Measurements from ENCODE around the gene ERBB2.

The ERBB2 gene

DNA sequence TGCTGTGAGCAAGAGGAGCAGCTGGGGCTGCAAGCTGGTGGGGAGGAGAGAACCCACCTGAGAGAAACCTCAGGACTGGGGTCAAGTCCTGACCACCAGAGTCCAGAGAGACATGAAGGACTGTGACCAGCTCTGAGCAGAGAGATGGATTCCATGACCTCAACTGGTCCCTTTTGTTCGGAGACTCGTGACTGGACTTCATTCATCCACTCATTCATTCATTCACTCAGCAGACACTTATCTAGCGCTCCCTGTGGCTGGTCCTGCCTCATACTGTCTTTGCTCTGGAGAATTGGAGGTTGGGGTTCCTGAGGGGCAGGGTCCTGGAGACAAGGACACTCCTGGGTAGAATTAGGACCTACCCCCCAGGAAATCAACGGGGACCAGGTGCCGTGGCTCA lies 4.0 kb downstream of the ERBB2 start:
- no peak for DNase-seq (ENCODE audit: extremely low read depth, low read depth)
- TF ChIP-seq, protein P1, sequence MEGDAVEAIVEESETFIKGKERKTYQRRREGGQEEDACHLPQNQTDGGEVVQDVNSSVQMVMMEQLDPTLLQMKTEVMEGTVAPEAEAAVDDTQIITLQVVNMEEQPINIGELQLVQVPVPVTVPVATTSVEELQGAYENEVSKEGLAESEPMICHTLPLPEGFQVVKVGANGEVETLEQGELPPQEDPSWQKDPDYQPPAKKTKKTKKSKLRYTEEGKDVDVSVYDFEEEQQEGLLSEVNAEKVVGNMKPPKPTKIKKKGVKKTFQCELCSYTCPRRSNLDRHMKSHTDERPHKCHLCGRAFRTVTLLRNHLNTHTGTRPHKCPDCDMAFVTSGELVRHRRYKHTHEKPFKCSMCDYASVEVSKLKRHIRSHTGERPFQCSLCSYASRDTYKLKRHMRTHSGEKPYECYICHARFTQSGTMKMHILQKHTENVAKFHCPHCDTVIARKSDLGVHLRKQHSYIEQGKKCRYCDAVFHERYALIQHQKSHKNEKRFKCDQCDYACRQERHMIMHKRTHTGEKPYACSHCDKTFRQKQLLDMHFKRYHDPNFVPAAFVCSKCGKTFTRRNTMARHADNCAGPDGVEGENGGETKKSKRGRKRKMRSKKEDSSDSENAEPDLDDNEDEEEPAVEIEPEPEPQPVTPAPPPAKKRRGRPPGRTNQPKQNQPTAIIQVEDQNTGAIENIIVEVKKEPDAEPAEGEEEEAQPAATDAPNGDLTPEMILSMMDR (IDR thresholded peaks at IDR 0.05; ENCODE audit: low read depth, low read length): no peak

DNA sequence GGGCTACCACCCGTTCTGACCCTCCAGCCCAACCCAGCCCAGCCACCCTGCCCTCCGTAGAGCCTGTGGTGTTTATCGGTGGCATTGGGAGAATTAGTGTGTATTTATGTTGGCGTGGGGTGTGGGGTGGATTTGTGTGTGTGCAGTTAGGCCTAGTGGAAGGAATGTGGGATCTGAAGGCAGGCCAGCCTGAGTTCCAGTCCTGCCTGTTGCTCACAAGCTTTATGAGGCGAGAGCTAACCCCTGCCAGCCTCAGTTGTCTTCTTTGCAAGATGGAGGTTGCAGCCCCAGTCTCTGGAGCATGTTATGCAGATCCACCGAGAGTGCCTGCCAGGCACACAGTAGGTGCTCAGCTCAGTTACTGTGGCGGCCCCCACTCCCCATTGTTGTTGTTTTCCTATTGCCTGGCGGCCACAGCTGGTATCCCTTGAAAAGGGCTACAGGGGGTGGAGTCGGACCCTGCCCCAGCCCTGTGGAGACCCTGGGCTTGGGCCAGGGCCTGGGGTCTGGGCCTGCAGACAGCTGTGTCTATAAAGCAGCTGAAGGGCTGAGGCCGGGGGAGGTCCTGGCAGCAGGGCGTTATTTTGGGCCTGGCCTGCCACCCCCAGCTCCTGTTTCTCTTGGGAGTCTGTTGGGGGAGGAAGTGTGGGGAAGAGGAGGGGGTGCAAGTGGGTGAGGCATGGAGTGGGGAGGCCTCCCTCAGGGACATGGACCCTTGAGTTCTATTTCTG lies 5.1 kb downstream of the ERBB2 start:
- TF ChIP-seq, protein P1 (IDR thresholded peaks at IDR 0.05; ENCODE audit: low read depth, low read length): peak; percentile 33
- peak; percentile 11 for DNase-seq (ENCODE audit: extremely low read depth, low read depth)

DNA sequence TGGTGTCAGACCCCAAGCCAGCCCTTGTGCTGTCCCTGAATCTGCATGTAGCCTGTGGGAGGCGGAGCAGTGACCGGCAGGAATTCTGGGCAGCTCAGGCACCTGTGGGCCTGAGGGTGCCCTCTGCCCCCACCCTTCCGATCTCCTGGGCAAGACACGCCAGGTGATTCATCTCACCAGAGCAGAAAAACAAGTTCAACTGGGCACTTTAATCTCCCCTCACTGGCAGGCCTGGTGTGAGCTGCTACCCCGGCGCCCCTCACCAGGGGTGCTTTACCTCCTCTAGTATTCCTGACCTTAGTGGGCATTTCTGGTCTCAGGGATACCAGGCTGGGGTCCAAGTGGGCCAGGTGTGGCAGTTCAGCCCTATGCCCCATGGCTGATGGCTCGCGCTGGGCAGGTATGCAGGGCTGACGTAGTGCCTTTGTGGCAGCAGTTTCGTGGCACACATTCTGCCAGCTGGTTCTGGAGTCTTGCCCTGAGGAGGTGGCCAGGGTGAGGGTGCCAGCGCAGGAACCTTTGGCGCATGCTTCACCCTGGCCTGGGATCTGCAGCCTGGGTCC lies 6.0 kb downstream of the ERBB2 start:
- no peak for DNase-seq (ENCODE audit: extremely low read depth, low read depth)
- TF ChIP-seq, protein P1 (IDR thresholded peaks at IDR 0.05; ENCODE audit: low read depth, low read length): no peak

DNA sequence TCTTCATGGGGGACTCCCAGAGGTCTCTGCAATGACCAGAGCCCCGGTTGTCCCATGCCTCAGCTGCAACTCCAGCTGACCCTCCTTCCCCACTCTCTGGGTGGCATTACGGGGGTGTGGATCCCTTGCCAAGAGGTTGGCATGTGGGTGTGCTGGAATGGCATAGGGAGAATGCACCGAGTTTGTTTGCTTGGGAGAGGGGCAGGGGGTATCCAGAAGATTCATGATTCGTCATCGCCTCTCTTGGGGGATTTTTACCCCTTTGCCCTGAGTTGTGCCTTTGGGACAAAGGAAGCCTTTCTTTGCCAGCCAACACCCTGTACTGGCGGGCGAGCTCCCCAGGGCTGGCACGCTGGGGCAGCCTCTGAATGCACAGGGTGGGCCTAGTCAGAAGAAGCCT lies 6.5 kb downstream of the ERBB2 start:
- DNase-seq (ENCODE audit: extremely low read depth, low read depth): no peak
- TF ChIP-seq, protein P1 (IDR thresholded peaks at IDR 0.05; ENCODE audit: low read depth, low read length): no peak

DNA sequence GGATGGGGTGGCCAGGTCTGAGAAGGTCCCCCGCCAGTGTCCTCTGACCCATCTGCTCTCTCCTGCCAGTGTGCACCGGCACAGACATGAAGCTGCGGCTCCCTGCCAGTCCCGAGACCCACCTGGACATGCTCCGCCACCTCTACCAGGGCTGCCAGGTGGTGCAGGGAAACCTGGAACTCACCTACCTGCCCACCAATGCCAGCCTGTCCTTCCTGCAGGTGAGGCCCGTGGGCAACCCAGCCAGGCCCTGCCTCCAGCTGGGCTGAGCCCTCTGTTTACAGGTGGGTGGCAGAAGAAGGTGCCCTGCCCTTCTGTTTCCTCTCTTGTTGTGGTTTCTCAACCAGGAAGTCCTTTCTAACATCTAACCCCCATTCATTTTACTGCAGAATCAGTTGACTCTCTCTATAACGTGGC lies 7.1 kb downstream of the ERBB2 start:
- TF ChIP-seq, protein P1 (IDR thresholded peaks at IDR 0.05; ENCODE audit: low read depth, low read length): no peak
- DNase-seq (ENCODE audit: extremely low read depth, low read depth): no peak

DNA sequence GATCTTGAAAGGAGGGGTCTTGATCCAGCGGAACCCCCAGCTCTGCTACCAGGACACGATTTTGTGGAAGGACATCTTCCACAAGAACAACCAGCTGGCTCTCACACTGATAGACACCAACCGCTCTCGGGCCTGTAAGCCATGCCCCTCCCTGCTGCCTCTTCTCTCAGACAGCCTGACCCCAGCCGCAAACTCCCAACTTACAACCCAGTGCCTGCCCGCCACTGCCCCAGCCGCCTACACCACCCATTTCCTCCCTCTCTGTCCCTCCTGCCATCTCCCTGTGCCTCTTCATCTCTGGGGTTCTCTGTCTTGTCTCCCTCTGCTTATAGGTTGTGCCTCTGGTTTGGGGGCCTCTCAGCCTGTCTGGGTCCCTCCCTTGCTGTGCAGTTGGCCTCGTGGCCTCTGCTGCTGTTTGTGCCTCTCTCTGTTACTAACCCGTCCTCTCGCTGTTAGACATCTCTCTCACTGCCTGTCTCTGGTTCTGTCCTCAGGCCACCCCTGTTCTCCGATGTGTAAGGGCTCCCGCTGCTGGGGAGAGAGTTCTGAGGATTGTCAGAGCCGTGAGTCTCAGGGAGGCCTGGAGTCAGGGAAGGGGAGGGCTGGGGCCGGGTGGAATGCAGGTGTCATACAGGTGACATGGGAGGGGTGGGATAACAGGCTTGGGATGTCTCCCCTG lies 9.6 kb downstream of the ERBB2 start:
- TF ChIP-seq, protein P1 (IDR thresholded peaks at IDR 0.05; ENCODE audit: low read depth, low read length): no peak
- DNase-seq (ENCODE audit: extremely low read depth, low read depth): no peak

All from AG09319 (cell line).